Stimulated activated CD4-positive, alpha-beta T cell treated with anti-CD3 and anti-CD28 coated beads, TNF-alpha, amount 100 ng/mL, for 48 hours (primary cell): ENCODE measurements around the gene PI4K2B.
"Not testable (repeated sequence)": the region's sequence is repeated elsewhere in the genome, so short reads cannot be mapped to it uniquely, and the experiment has no call there.

Experiments
- DNase-seq, 3 donors: peaks; one replicate each; pipeline ENCODE4 v3.0.0-alpha.2; 2020; ENCODE audit warnings: low read depth in 3 of 3

PI4K2B gene

GRCh38 chr4:25242195-25242594, 8.4 kb downstream of the PI4K2B start:
- DNase-seq = not testable (repeated sequence)

GRCh38 chr4:25245181-25245580, 11.3 kb downstream of the PI4K2B start:
- DNase-seq = no peak

GRCh38 chr4:25246680-25247611, 13.1 kb downstream of the PI4K2B start:
- no peak for DNase-seq

GRCh38 chr4:25248875-25249274, 15.0 kb downstream of the PI4K2B start:
- DNase-seq = not testable (repeated sequence)

GRCh38 chr4:25249494-25249893, 15.7 kb downstream of the PI4K2B start:
- not testable (repeated sequence) for DNase-seq

GRCh38 chr4:25252230-25253070, 18.6 kb downstream of the PI4K2B start:
- no peak for DNase-seq

GRCh38 chr4:25253071-25253445, 19.2 kb downstream of the PI4K2B start:
- DNase-seq = no peak

- DNase-seq = not testable (repeated sequence)
Measured at GRCh38 chr4:25253786-25254185, 20.0 kb downstream of the PI4K2B start.

- DNase-seq = no peak
Measured at GRCh38 chr4:25258980-25259578, 25.2 kb downstream of the PI4K2B start.

- no peak for DNase-seq
Measured at GRCh38 chr4:25271866-25272265, 38.0 kb downstream of the PI4K2B start.

GRCh38 chr4:25280210-25280609, 46.4 kb downstream of the PI4K2B start:
- DNase-seq = no peak

- DNase-seq = no peak
Measured at GRCh38 chr4:25283948-25284347, 50.1 kb downstream of the PI4K2B start.

- DNase-seq = no peak
Measured at GRCh38 chr4:25284466-25284865, 50.6 kb downstream of the PI4K2B start.

GRCh38 chr4:25290490-25291067, 56.7 kb downstream of the PI4K2B start:
- no peak for DNase-seq

GRCh38 chr4:25291158-25291733, 57.4 kb downstream of the PI4K2B start:
- no peak for DNase-seq

GRCh38 chr4:25297528-25298242, 63.9 kb downstream of the PI4K2B start:
- DNase-seq = no peak

- no peak for DNase-seq
Measured at GRCh38 chr4:25299476-25300203, 65.8 kb downstream of the PI4K2B start.

- DNase-seq = no peak
Measured at GRCh38 chr4:25301471-25301870, 67.6 kb downstream of the PI4K2B start.

- no peak for DNase-seq
Measured at GRCh38 chr4:25302626-25303025, 68.8 kb downstream of the PI4K2B start.

GRCh38 chr4:25303578-25303977, 69.7 kb downstream of the PI4K2B start:
- DNase-seq = no peak
